Vagina (tissue), 2 donors: ENCODE data around the gene C12orf43.

Experiments used
- POLR2A ChIP-seq, 2 donors: fragments of 450-650 bp; IDR thresholded peaks; one replicate each; pipeline ENCODE4 v1.6.1; 2017; ENCODE audit warnings: antibody characterized with exemption in 2 of 2, mild to moderate bottlenecking in 2 of 2, moderate library complexity in 2 of 2
- POLR2AphosphoS5 ChIP-seq, 2 donors: sonication (generic); formaldehyde crosslinking; IDR thresholded peaks; one replicate each; pipeline ENCODE4 v1.9.0; 2017; ENCODE audit warnings: antibody characterized with exemption in 2 of 2, mild to moderate bottlenecking in 2 of 2, low read depth in 1 of 2; ENCODE audit not compliant: insufficient read depth in 1 of 2
- TF ChIP-seq, protein P1 (sequence below), 3 experiments: fragments of 450-650 bp in 2 of 3; fragments of 200-600 bp in 1 of 3; sonication (generic) in 1 of 3; IDR thresholded peaks; one replicate each; pipeline ENCODE4 v1.5.1; 2017 to 2019; ENCODE audit warnings: antibody characterized with exemption in 3 of 3, mild to moderate bottlenecking in 2 of 3, moderate library complexity in 2 of 3

DNA sequence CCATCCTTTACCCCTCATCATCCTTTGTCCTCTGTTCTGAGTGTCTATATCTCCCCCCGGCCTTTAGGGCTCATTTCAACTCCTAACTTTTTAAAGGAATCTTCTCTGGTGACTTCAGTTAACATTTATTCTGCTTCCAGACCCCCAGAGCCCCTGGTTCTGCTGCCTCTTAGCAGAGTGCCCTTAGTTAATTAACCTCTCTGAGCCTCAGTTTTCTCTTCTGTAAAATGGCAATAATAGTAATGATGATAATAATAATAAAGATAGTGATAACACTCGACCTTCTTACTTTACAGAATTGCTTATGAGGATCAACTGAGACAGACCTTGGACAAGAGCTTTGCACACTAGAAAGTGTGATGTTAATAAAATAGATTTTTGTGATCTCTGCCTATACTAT lies 6.4 kb upstream of the C12orf43 start:
- TF ChIP-seq, protein P1, sequence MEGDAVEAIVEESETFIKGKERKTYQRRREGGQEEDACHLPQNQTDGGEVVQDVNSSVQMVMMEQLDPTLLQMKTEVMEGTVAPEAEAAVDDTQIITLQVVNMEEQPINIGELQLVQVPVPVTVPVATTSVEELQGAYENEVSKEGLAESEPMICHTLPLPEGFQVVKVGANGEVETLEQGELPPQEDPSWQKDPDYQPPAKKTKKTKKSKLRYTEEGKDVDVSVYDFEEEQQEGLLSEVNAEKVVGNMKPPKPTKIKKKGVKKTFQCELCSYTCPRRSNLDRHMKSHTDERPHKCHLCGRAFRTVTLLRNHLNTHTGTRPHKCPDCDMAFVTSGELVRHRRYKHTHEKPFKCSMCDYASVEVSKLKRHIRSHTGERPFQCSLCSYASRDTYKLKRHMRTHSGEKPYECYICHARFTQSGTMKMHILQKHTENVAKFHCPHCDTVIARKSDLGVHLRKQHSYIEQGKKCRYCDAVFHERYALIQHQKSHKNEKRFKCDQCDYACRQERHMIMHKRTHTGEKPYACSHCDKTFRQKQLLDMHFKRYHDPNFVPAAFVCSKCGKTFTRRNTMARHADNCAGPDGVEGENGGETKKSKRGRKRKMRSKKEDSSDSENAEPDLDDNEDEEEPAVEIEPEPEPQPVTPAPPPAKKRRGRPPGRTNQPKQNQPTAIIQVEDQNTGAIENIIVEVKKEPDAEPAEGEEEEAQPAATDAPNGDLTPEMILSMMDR (IDR thresholded peaks at IDR 0.05) = no peak
- TF ChIP-seq POLR2AphosphoS5 (IDR thresholded peaks at IDR 0.05; ENCODE audit: insufficient read depth in 1 of 2, low read depth in 1 of 2) (no peak), POLR2A (IDR thresholded peaks at IDR 0.05) (no peak)
